Measurements from ENCODE around the gene RASGRP2.

Gene RASGRP2

DNA sequence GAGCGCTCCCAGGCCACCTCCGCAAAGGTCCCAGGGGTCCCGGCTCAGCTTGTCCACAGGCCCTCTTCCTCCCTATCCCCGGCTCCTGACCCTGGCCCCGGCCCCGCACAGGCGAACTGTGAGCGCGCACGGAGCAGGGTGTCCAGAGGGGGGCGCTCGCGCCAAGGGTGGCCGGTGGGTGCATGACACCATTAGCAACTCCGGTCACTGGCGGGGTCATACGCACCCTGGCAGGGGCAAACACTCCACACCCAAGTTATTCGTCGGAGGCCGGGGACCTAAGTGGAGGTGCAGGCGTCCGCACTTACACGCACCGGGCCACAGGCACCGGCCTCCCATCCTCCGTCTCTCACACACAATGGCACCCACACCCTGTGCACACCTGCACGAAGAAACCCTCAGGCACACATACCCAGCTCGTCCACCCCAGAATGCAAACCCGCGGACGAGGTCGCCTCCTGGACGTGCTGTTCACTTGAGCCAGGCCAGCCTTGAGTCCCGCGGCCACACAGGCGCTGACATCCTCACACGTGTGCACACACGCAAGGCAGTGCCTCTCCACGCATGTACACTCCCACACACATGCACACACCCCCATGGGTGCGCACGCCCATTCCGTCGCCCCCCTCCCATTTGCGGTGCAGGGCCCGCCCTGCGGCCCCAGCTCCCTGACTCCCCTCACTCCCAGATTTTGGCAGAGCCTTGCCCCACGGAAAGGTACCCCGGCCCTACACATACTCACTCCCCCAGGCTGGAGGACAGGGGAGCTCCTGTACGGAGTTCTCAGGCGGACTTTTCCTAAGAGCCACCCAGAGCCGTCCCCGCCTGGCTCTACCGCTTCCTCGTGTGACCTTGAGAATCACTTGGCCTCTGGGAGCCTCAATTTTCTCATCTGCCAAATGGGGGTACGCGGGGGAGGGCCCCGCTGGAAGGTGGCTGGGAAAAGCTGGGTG, at the start of gene RASGRP2:
Gene RASGRP2 (minus strand): TSS at position 552 of the 953 bp plus-strand sequence. CDS start 1,276 bp downstream, outside the sequence.
- peak; percentile 40 for DNase-seq (ENCODE audit: low spot score)

DNA sequence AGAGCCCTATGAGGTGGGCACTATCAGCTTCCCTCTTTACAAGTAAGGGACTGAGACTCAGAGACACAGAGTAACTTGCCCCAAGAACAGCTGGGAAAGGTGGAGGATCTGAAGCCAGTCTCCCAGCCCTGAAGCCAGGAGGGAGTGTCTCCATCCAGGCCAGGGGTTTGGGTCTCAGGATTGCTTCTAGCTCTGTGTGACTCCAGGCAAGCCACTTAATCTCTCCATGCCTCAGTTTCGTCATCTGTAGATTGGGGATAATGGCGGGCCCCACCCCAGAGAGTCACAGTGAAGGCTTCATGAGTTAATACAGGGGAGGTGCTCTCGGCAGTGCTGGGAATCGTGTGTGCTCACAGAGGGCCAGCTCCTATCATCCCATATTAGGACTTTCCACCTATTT, 48.5 kb upstream of the RASGRP2 start:
- no peak for DNase-seq (ENCODE audit: low spot score)

DNA sequence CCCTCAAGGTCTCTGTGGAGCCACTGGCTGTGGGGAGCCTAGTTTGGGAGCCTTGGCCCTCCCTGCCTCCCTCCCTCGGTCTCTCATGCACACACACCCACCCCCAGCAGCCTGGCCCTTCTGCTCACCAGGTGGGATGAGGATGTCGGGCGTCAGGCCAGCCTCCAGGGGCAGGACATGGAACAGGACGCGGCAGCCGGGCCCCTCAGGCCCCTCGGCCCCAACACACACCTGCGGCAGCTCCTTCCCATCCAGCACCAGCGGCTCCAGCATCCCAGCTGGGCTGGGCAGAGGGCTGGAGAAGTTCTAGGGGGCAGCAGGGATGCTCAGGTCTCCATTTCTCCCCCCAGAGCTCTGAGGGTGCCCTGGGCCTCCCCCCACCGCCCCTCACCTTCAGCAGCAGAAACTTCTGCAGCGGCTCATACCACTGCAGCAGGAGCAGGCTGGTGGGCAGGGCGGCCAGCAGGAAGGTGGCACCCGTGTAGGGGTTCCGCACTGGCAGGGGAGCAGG, 47.9 kb upstream of the RASGRP2 start:
- no peak for DNase-seq (ENCODE audit: low spot score)

DNA sequence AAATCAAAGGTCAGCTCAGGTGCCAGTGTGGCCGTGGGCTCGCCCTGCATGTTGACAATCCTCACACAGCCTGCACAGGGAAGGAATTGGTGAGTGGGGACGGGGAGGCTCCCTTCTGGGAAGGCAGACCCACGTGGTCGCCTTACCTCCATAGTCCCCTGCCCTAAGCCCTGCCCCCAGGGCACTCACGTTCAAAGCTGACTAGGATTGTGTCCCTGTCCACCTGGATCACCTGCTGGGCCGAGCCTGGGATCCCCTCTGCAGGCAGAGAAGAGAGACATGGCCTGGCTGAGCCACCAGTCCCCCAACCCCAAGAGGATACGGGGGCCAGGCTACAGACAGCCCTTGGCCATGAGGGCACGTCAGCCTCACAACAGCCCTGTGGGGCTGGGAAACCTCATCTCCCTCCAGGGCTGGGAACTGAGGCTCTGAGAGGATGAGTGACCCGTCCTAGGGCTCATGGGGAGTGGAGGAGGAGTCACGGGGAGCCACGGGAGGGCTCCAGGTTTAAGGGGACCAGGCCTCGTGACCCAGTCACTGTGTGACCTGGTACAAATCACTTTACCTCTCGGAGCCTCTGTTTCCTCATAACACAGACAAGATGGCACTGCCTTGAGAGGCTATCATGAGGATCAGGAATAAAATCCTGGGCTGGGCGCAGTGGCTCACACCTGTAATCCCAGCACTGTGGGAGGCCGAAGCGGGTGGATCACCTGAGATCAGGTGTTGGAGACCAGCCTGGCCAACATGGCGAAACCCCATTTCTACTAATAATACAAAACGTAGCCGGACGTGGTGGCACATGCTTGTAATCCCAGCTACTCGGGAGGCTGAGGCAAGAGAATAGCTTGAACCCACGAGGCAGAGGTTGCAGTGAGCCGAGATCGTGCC, 46.5 kb upstream of the RASGRP2 start:
- DNase-seq (ENCODE audit: low spot score), result no peak

DNA sequence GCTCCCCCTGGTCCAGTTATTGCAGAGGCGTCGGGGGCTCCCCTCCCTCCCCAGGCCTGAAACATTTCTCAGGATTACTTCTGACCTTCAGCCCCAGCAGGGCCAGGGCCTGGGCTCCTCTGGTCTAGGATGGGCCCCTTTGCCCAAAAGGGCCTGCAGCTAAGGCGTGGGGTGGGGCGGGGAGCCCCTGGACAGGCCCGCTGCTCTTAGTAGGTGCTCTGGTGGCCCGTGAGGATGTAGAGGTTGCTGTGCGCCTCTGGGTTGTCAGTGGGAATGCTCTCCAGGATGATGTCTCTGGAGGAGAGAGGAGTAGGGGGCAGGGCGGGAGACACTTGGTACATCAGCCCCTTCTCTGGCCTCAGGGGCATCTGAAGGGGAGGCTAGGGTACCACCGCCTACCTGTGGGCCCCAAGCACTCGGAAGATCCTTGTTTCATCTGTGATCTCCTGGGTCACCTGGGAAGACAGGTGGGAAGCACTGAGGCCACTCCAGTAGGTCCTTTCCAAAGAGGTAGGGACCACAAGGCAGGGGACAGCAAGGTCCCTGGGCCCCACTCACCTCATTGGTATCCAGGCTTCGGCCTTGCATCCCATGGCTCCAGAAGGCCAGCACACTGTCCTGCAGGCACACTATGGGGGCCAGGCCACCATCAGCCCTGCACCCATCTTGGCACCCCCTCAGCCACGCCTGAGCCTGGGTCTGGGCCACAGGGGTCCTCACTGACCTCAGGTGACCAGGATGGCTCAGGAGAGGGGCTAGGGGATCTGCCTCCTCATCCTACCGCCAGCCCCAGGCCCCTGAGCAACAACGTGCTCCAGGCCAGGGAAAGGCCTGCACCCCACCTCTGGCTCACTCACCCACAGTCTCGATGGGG, 45.6 kb upstream of the RASGRP2 start:
- no peak for DNase-seq (ENCODE audit: low spot score)

DNA sequence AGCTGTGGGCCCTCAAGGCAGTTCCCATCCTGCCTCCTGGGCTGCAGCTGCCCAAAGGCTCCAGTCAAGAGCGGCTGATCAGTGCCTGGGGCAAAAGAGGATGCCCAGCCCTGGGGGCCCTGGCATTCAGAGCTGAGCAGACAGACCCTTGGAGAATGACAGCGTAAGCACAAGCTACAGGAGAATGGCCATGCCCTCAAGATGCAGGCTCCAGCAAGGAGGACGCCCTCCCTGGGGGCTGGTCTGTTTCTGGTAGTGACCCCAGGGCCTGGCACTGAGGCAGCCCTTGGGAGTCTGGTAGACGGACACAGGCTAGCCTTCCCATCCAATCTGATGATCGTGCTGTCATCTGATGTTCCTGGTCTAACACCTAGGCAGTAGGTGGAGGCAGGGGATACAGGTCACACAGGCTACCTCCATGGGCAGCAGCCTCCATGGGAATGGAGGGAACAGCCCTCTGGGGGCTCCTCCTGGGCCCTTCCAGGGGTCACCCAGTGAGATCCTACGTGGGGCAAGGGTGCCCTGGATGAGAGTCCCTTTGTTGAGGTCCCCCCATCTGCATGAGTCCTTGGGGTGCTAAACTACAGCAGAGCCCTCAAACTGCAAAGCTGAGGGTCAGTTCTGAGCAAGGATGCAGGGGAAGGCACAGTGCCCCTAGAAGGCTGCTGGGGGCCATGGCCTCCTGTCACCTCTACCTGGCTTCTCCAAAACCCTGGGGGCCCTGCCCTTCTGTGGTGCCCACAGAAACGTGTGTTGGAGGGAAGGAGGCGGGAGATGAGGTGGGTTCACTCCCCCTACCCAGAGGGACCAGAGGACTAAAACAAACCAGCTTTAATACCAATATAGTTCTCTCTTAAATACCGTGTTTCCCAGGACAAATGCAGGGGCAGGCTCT, 44.6 kb upstream of the RASGRP2 start:
- DNase-seq (ENCODE audit: low spot score), result no peak

DNA sequence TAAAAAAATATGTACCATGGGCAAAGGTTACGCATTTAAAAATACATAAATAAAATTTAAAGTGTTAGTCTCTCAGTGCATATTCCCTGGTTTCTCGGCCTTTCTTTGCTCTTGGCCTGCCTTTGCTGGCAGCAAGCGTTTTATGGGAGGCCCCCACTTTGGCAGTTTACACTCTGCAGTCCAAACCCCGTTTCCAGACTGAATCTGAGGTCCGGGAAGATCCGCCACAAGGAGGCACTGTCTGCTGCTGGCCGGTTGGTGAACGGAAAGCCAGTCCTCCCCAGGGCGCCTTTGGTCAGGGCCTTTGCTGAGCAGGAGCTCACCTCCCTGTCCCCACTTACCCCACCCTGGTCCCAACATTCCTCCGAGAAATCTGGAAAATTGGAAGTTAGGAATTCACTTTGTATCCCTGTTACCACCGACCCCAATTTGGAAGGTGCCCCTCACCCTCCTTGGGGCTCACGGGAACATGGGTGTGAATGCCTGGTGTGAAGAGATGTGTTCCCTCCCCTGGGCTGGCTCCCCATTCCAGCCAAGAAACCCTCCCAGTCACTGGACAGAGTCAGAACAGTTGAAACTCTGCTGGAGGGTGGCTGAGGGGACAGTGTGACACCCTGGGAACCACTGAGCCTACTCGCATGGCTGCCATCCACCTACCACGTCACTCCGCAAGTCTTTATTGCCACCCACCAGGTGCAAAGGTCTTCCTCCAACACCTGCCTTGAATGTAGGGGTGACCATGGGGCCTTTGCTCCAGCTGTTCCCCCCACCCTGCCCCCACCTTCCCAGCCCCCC, 43.8 kb upstream of the RASGRP2 start:
- DNase-seq (ENCODE audit: low spot score), result peak; percentile 51

DNA sequence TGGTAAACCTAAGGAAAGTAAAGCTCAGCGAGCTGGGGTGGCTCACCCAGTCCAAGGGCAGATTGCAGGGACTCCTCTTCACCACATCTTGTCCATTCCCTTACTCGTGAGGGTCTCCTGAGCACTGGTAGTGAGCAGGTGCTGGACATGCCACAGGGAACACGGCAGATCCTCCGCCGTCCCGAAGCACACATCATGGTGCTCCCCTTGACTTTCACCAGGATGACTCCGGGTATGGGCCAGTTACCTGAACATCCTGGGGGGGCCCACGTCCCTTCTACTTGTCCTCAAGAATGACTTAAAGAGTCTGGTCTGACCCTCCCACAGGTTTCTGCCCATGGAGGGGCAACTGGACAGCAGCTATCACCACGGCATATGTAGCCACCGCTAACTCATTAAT, 42.4 kb upstream of the RASGRP2 start:
- DNase-seq (ENCODE audit: low spot score), result no peak

DNA sequence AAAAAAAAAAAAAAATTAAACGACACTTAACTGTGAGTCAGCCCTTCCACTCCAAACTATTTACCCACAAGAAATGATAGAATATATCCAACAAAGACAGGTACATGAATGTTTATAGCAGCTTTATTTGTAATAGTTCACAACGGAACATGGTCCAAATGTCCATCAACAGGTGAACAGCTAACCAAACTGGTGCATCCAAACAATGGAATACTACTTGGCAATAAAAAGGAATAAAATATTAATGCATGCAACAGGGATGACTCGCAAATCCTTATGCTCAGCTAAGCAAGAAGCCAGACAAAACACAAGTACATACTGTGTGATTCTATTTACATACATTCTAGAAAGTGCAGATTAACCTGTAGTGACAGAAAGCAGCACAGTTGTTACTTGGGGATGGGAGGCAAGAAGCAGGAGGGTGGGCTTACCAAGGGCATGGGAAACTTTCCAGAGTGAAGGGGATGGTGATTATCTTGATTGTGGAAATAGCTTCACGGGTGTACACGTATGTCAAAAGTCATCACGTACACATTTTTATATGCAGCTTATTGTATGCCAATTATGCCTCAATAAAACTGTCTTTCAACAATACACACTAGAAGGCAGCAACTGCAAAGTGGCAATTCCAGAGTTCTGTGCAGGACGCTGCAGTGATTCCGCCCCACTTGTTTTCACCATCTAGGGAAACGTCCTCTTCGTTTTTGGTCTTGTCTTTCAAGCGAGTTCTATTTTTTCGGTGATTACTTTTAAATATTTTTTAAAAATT, 41.1 kb upstream of the RASGRP2 start:
- DNase-seq (ENCODE audit: low spot score), result no peak

DNA sequence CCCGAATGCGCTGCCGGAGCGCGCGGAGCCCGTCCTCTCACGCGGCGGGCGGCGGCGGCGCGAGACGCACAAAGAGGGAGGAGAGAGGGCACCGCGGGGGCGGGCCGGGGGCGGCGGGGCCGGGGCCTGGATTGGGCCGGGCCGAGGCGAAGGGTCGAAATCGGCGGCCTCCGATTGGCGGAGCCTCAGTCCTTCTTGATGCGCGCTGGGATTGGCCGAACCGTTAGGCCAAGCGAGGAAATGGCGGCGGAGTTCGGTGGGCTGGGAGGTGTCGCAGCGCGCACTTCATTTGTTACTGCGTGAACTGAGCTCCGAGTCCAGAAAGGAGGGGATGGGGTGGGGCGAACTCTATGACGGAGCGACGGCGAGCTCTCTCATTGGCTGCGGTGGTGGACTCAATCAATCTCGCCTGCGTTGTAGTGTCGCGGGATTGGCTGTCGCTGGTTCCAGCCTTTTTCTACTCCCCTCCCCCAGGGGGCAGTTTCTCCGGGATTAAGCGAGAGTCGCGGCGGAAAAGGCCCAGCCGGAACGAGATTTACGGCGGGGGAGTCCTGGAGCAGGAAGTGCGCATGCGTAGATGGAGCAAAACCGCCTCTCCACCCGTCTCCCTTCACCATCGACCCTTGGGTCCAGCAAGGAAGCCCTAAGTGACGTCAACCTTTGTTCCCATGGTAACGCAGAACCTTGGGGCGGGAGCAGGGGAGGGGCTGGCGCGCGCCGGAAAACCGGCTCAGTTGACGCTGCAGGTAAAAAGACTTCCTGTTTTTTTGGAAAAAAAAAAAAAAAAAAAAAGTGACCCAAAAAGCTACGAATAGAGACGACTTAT, 34.7 kb upstream of the RASGRP2 start, which contains the start of gene SF1:
Gene SF1 (minus strand): TSS at position 70 of the 826 bp plus-strand sequence. CDS start 150 bp downstream, outside the sequence.
- peak; percentile 100 for DNase-seq (ENCODE audit: low spot score)

DNA sequence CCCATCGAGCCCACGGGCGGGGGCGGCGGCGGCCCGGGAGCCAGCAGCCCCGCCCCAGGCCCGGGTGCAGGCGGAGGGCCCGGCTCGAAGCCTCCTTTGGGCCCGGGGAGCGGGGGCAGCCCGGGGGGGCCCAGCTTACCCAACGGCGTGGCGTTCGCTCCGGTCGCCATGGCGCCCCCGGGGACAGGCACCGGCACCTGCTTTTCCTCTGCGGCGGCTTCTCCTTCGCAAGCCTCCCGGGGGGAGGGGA, 34.2 kb upstream of the RASGRP2 start:
- no peak for DNase-seq (ENCODE audit: low spot score)

DNA sequence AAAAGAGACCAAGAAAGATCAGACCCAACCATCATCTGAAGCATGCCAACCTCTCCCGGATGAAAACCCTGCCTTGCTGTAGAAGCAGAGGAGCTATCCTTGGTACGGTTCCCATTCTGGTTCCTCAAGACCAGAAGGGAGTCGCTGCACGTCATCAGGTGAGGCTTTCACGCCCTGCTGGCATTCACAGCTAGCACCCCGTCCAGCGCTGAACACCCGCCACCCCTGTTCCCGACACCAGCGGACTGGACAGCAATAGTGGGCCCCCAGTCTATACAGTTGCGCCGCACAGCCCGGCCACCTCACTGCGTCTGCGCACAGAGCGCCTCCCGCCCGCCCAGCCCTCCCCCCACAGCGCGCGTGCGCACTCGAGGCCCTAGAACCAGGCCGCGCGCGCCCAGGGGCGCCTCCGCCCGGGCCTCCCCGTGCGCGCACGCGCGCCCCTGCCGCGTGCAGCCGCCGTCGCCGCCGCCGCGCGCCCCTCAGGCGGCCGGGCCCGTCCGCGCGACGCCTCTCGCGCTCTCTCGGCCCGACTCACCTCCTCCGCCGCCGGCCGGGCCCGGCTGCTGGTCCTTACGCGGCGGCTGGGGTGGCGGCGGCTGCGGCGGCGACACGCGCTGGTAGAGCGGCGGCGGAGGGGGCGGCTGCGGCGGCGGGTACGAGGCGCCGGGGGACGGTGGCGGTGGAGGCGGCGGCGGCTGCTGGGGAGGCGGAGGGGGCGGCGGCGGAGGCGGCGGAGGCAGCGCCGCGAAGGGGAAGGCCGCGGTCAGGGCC, 33.7 kb upstream of the RASGRP2 start:
- peak; percentile 69 for DNase-seq (ENCODE audit: low spot score)

DNA sequence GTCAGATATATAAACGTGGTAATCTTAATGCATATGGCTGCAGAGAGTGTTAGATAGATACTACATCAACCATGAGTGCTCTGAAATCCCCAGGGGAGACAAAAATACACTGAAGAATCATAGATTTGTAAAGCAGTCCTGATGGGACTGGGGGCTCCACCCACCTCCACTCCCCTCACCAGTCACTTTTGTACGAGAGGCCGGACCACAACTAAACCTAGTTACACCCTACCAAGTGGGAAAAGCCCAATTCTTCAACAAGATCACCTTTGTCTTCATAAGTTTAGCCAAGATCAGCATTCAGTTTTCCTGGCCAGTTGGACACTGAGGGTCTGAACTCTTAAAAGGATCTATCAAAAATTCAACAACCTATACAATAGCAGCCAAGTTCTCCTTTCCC, 32.9 kb upstream of the RASGRP2 start:
- no peak for DNase-seq (ENCODE audit: low spot score)

DNA sequence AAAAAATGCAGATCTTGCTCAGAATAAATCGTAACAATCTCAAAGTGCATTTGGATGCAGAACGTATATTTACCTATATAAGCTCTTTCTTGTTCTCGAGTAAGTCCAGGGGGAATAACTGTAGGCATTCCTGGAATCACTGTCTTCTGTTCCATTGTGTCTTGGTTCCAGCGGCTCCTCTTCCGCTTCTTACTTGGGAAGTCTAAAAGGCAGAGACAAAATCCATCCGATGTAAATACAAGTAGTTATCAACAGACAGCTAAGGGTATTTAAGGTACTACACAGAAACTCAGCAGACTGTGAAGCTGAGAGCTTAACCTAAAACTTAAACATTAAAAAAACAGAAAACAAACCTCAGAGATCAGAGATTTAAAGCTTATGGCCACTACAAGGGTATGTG, 32.5 kb upstream of the RASGRP2 start:
- DNase-seq (ENCODE audit: low spot score), result no peak

DNA sequence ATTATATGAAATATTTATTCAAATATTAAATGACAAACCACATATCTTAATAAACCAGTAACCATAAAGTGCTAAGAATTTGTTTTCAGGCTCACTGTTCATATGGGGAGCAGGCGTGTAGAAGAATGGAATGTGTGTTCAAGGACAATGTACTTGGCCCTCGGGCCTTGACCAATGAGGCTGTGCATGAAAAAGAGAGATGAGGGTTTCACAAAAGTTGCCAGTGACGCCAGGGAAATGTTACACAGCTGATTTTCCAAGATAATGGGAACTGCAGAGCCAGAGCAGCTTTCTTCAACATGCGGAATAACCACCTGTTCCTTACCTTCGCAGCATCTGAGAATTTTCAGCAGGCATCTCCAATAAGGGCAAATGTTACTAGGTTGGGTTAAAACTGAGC, 30.2 kb upstream of the RASGRP2 start:
- no peak for DNase-seq (ENCODE audit: low spot score)

DNA sequence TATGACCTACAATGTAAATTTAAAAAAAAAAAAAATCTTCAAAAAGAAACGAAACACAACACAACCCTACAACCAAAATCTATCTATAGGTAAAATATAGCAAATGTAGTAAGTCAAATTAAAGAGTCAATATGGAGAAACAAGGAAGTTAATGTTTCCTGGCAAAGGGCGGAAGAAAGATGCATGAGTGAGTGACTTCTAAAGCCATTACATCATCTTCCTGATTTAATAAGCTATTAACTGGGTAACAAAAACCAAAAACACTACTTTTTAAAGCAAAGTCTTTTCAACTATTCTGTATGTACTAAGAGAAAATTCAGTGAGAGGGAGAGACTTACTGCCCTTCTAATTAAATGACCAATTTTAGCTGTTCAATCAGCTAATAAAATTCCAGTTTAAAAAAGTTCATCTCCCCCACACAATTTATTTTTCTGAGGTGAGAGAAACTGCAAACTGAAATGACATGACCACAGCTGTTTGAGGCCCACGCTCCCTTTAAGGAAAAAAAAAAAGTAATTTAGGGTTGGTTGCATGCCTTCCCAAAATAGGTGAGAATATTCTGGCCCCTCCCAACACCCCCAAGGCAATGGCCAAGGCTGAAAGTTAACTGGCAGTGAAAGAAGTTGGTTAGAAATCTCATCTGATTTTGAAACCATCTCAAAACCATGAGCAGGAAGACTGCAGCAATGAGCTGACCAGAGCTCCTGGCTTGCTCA, 28.5 kb upstream of the RASGRP2 start:
- no peak for DNase-seq (ENCODE audit: low spot score)

DNA sequence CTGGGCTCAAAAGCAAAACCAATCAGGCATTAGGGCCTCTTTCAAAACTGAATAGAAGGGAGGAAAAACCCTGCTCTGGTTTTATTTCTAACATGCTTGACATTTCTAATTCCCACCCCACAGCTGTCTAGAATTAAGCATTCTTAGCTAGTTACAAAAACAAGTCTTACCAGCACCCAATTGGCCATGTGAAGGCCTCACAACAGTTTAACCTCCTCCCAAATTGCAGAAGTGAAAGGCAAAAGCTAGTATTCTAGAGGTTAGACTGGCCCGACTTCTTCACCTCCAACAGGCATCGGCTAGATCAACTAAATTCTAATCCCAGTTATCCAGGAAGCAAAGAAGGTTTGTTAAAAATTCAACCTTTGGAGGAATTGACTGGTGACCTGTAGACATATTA, 27.9 kb upstream of the RASGRP2 start:
- no peak for DNase-seq (ENCODE audit: low spot score)

Measured in kidney capillary endothelial cell (primary cell).